BLaER1 treated with 17β-estradiol and CSF1 and Interleukin-3, amounts not matched to agents 10 nM and 100 nM (cell line): Measurements from ENCODE around the gene PIK3AP1.
"Not testable (repeated sequence)": the region's sequence is repeated elsewhere in the genome, so short reads cannot be mapped to it uniquely, and the experiment has no call there.

ENCODE experiments used
- H3K27ac ChIP-seq, 11 experiments: shearing (Covaris generic); formaldehyde crosslinking; 2 replicates each; pipeline ENCODE4 v1.8.1; 2022
- H3K27me3 ChIP-seq, 11 experiments: shearing (Covaris generic); formaldehyde crosslinking; 2 replicates each; pipeline ENCODE4 v1.8.1; 2022
- H3K36me3 ChIP-seq, 11 experiments: shearing (Covaris generic); formaldehyde crosslinking; 2 replicates each; pipeline ENCODE4 v1.8.1; 2022
- H3K4me1 ChIP-seq, 10 experiments: shearing (Covaris generic); formaldehyde crosslinking; 2 replicates each; pipeline ENCODE4 v1.8.1; 2022
- H3K4me2 ChIP-seq, 11 experiments: shearing (Covaris generic); formaldehyde crosslinking; 2 replicates each; pipeline ENCODE4 v1.8.1; 2022
- H3K4me3 ChIP-seq, 10 experiments: shearing (Covaris generic); formaldehyde crosslinking; 2 replicates each; pipeline ENCODE4 v1.8.1; 2022
- H3K9ac ChIP-seq, 11 experiments: shearing (Covaris generic); formaldehyde crosslinking; 2 replicates each; pipeline ENCODE4 v1.8.1; 2022
- H3K9me3 ChIP-seq, 11 experiments: shearing (Covaris generic); formaldehyde crosslinking; replicated peaks in 1 of 11; 2 replicates each; pipeline ENCODE4 v1.8.1; 2022
- H4K20me1 ChIP-seq, 11 experiments: shearing (Covaris generic); formaldehyde crosslinking; 2 replicates each; pipeline ENCODE4 v1.8.1; 2022
- Cebpa-rat ChIP-seq, 11 experiments: shearing (Covaris generic); IDR thresholded peaks; 2 replicates each; pipeline ENCODE4 v1.8.1; 2022

The PIK3AP1 gene

DNA sequence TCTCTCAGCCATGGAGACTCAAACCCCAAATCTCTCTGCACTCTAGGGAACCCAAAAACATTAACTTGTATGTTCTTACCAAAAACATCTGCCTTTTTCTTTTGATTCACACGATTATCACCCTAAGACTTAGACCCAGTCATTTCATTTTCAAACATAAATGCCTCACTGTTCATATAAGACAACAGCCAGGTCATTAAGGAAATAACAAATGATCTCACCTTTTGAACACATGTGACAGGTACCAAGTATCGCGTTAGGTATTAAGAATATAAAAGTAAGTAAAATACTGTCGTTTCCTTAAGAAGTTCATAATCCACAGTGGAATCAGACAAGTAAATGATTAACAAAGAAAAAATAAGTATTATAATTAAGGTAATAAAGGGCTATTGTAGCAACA is 142.3 kb downstream of the PIK3AP1 start:
- Histone ChIP-seq H3K27ac (no peak overlapping the region), H4K20me1 (peaks cover 75 to 100% (median 99%) of the 10 kb centered on the region in 11 experiments), H3K9me3 (peaks cover 0 to 9% (median 5%) of the 10 kb centered on the region in 11 experiments; a peak in 8 of 22 replicates), H3K9ac (no peak overlapping the region), H3K36me3 (peaks cover 37 to 95% (median 60%) of the 10 kb centered on the region in 11 experiments), H3K4me2 (0 out of 22 replicates have a peak overlapping the region, but pooled peaks of 1 of the 11 experiments have one; percentile 67), H3K27me3 (no peaks in the 10 kb centered on the region), H3K4me3 (no peak overlapping the region), H3K4me1 (peaks cover 3 to 66% (median 22%) of the 10 kb centered on the region in 10 experiments; a peak in 18 of 20 replicates)
- TF ChIP-seq Cebpa-rat (IDR thresholded peaks at IDR 0.05) = no peak

- H3K27ac ChIP-seq = no peak overlapping the region
- peaks cover 3 to 56% (median 15%) of the 10 kb centered on the region in 10 experiments; a peak in 17 of 20 replicates for H3K4me1 ChIP-seq
- no peak overlapping the region for H3K9ac ChIP-seq
- peaks cover 0 to 9% (median 5%) of the 10 kb centered on the region in 11 experiments; a peak in 8 of 22 replicates for H3K9me3 ChIP-seq
- peak overlapping the region in 5 of 11 experiments; percentile 2 to 67 (median 9); a peak in 7 of 22 replicates for H3K4me2 ChIP-seq
- TF ChIP-seq Cebpa-rat (IDR thresholded peaks at IDR 0.05) = no peak
- H3K27me3 ChIP-seq = no peaks in the 10 kb centered on the region
- H3K36me3 ChIP-seq = peaks cover 46 to 95% (median 64%) of the 10 kb centered on the region in 11 experiments
- H4K20me1 ChIP-seq = peaks cover 76 to 100% (median 99%) of the 10 kb centered on the region in 11 experiments
- no peak overlapping the region for H3K4me3 ChIP-seq
Measured at GRCh38 chr10:96577069-96577468, 143.2 kb downstream of the PIK3AP1 start.

GRCh38 chr10:96576277-96576980 is 143.9 kb downstream of the PIK3AP1 start:
- Histone ChIP-seq H3K27me3 (no peaks in the 10 kb centered on the region), H3K36me3 (peaks cover 46 to 95% (median 70%) of the 10 kb centered on the region in 11 experiments), H3K4me3 (no peak overlapping the region), H3K9ac (no peak overlapping the region), H3K27ac (no peak overlapping the region), H3K4me2 (peak overlapping the region in 4 of 11 experiments; percentile 2 to 67 (median 26); a peak in 5 of 22 replicates), H4K20me1 (peaks cover 76 to 100% (median 99%) of the 10 kb centered on the region in 11 experiments), H3K9me3 (peaks cover 0 to 9% (median 5%) of the 10 kb centered on the region in 11 experiments; a peak in 8 of 22 replicates), H3K4me1 (peaks cover 0 to 50% (median 10%) of the 10 kb centered on the region in 10 experiments; a peak in 11 of 20 replicates)
- no peak for TF ChIP-seq Cebpa-rat (IDR thresholded peaks at IDR 0.05)

GRCh38 chr10:96574564-96574963 is 145.8 kb downstream of the PIK3AP1 start:
- peaks cover 73 to 100% (median 99%) of the 10 kb centered on the region in 11 experiments for H4K20me1 ChIP-seq
- not testable (repeated sequence) for H3K27me3 ChIP-seq, H3K9me3 ChIP-seq, H3K4me2 ChIP-seq, H3K9ac ChIP-seq, H3K27ac ChIP-seq, H3K4me3 ChIP-seq
- H3K4me1 ChIP-seq = peaks cover 0 to 33% (median 6%) of the 10 kb centered on the region in 10 experiments; a peak in 11 of 20 replicates
- H3K36me3 ChIP-seq = peaks cover 60 to 95% (median 82%) of the 10 kb centered on the region in 11 experiments

DNA sequence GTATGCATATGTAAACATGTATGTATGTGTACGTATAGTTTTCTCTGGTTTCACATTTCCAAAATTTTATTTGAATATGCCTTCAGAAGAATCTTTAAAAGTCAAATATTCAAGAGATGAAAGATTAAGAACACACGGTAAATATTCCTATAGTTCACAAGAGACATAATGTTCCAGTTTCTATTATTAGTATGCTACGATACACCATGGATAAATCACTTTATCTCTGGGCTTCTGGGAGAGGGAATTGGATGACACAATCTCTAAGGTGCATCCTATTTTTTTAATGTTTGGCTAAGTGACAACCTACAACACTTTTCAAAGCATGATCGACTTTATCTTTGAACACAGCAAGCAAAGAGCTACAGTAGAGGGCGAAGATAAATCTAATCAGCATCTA is 147.3 kb downstream of the PIK3AP1 start:
- H3K4me1 ChIP-seq = peaks cover 0 to 23% (median 6%) of the 10 kb centered on the region in 10 experiments; a peak in 10 of 20 replicates
- no peak overlapping the region for H3K9ac ChIP-seq
- no peak for TF ChIP-seq Cebpa-rat (IDR thresholded peaks at IDR 0.05)
- H3K27ac ChIP-seq = no peak overlapping the region
- no peaks in the 10 kb centered on the region for H3K27me3 ChIP-seq
- H3K4me3 ChIP-seq = no peak overlapping the region
- peaks cover 0 to 9% (median 5%) of the 10 kb centered on the region in 11 experiments; a peak in 8 of 22 replicates for H3K9me3 ChIP-seq
- no peak overlapping the region for H3K4me2 ChIP-seq
- peaks cover 67 to 98% (median 86%) of the 10 kb centered on the region in 11 experiments for H3K36me3 ChIP-seq
- peaks cover 68 to 100% (median 99%) of the 10 kb centered on the region in 11 experiments for H4K20me1 ChIP-seq

DNA sequence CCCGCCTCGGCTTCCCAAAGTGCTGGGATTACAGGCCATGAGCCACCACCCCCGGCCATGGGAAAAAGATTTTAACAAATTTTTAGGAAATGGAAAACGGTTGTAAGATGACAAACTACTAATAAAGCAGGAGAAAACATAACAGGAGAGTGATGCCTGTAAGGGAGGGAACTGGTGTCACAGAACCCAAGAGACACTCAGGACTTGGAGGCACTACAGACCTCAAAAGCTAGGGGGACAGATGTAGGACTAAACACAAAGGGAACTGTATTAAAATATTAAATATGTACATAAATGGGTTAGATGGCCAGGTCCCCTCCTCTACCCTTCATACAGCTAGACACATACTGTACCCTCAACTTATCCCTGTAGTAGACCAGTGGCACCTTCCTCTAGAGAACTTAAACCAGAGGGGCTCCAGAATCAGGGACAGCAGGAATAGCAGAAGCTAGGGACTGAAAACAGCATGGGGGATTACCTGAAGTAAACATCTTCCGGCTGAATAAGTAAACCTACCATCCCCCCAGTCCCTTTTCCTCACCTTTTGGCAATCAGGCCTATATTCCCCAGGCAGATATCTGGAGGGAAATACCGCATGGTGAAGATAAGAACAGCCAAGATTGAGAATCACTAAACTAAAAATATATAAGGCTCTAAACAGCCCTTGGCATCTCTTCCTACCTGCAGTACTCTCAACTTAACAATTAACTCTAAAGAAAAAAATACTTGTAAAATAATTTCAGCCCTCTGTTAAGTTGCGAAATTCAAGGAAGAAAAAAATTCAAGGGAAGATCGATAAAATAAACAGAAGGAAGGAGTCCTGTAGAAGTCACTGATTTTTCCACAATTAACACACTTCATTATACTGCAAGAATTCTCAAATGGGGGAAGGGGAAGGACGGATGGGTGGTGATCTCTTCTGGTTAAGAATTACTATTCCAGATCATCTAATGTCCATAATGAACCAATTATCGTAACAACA is 149.0 kb downstream of the PIK3AP1 start:
- Histone ChIP-seq H3K4me1 (peaks cover 0 to 12% (median 0%) of the 10 kb centered on the region in 10 experiments; a peak in 7 of 20 replicates), H4K20me1 (peaks cover 69 to 100% (median 99%) of the 10 kb centered on the region in 11 experiments), H3K4me3 (no peak overlapping the region), H3K9ac (no peak overlapping the region), H3K36me3 (peaks cover 80 to 100% (median 96%) of the 10 kb centered on the region in 11 experiments), H3K27ac (no peak overlapping the region), H3K27me3 (no peaks in the 10 kb centered on the region), H3K9me3 (peaks cover 0 to 9% (median 5%) of the 10 kb centered on the region in 11 experiments; a peak in 8 of 22 replicates), H3K4me2 (no peak overlapping the region)
- no peak for TF ChIP-seq Cebpa-rat (IDR thresholded peaks at IDR 0.05)

DNA sequence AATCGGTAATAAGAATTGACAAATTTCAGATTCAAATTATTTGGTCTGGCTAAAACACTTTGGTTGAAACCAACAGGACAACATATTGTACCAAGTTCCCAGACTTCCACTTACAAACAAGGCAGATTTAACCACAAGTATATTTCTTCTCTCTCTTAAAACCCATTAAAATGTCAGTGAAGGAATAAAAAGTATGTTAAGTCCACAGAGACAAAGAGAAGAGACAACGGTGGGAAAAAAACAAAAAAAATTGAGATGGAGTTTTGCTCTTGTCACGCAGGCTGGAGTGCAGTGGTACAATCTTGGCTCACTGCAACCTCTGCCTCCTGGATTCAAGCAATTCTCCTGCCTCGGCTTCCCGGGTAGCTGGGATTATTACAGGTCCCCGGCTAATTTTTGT is 149.8 kb downstream of the PIK3AP1 start:
- peaks cover 0 to 9% (median 5%) of the 10 kb centered on the region in 11 experiments; a peak in 8 of 22 replicates for H3K9me3 ChIP-seq
- H3K27me3 ChIP-seq = no peaks in the 10 kb centered on the region
- no peak for TF ChIP-seq Cebpa-rat (IDR thresholded peaks at IDR 0.05)
- H3K4me2 ChIP-seq = no peak overlapping the region
- 0 out of 20 replicates have a peak, but pooled peaks cover 0 to 7% (median 0%) of the 10 kb centered on the region in 10 experiments for H3K4me1 ChIP-seq
- no peak overlapping the region for H3K9ac ChIP-seq
- H3K4me3 ChIP-seq = no peak overlapping the region
- peaks cover 74 to 100% (median 99%) of the 10 kb centered on the region in 11 experiments for H4K20me1 ChIP-seq
- peaks cover 72 to 98% (median 90%) of the 10 kb centered on the region in 11 experiments for H3K36me3 ChIP-seq
- H3K27ac ChIP-seq = no peak overlapping the region

GRCh38 chr10:96568402-96568801 is 151.9 kb downstream of the PIK3AP1 start:
- peaks cover 70 to 98% (median 90%) of the 10 kb centered on the region in 11 experiments for H3K36me3 ChIP-seq
- H3K4me1 ChIP-seq = 0 out of 20 replicates have a peak, but pooled peaks cover 0 to 7% (median 0%) of the 10 kb centered on the region in 10 experiments
- no peak overlapping the region for H3K4me2 ChIP-seq
- H3K27me3 ChIP-seq = no peaks in the 10 kb centered on the region
- H3K27ac ChIP-seq = no peak overlapping the region
- TF ChIP-seq Cebpa-rat (IDR thresholded peaks at IDR 0.05) = no peak
- no peak overlapping the region for H3K9ac ChIP-seq
- H4K20me1 ChIP-seq = peaks cover 72 to 100% (median 99%) of the 10 kb centered on the region in 11 experiments
- H3K9me3 ChIP-seq = no peaks in the 10 kb centered on the region
- H3K4me3 ChIP-seq = no peak overlapping the region
